GM19455 (cell line): ENCODE data around the gene AGT.
"Not testable (repeated sequence)": the region's sequence is repeated elsewhere in the genome, so short reads cannot be mapped to it uniquely, and the experiment has no call there.

Source experiments
- ATAC-seq: cut with Tn5 transposase; IDR thresholded peaks from one replicate; pipeline ENCODE4 v1.9.1; 2021; ENCODE audit not compliant: unreplicated experiment

Gene AGT

GRCh38 chr1:230707732-230708630 is 5.9 kb downstream of the AGT start:
- ATAC-seq: no peak

- ATAC-seq: no peak
Observed at GRCh38 chr1:230706887-230707731, 6.8 kb downstream of the AGT start.

- no peak for ATAC-seq
Observed at GRCh38 chr1:230706020-230706699, 7.8 kb downstream of the AGT start.

GRCh38 chr1:230705289-230706019 is 8.5 kb downstream of the AGT start:
- ATAC-seq: no peak

- ATAC-seq: no peak
Observed at GRCh38 chr1:230704830-230705229, 9.1 kb downstream of the AGT start.

GRCh38 chr1:230703679-230704385 is 10.1 kb downstream of the AGT start:
- ATAC-seq: no peak

GRCh38 chr1:230702934-230703678 is 10.8 kb downstream of the AGT start:
- no peak for ATAC-seq

GRCh38 chr1:230701895-230702768 is 11.8 kb downstream of the AGT start:
- ATAC-seq: no peak

- no peak for ATAC-seq
Observed at GRCh38 chr1:230701434-230701833, 12.5 kb downstream of the AGT start.

- no peak for ATAC-seq
Observed at GRCh38 chr1:230700132-230700531, 13.8 kb downstream of the AGT start.

GRCh38 chr1:230699716-230700115 is 14.2 kb downstream of the AGT start:
- no peak for ATAC-seq

GRCh38 chr1:230698964-230699363 is 15.0 kb downstream of the AGT start:
- not testable (repeated sequence) for ATAC-seq

GRCh38 chr1:230698130-230698529 is 15.8 kb downstream of the AGT start:
- ATAC-seq: no peak

- ATAC-seq: no peak
Observed at GRCh38 chr1:230696722-230697437, 17.0 kb downstream of the AGT start.

GRCh38 chr1:230696218-230696617 is 17.7 kb downstream of the AGT start:
- no peak for ATAC-seq

GRCh38 chr1:230694991-230695390 is 18.9 kb downstream of the AGT start:
- ATAC-seq: no peak

- no peak for ATAC-seq
Observed at GRCh38 chr1:230694464-230694863, 19.5 kb downstream of the AGT start.

- ATAC-seq: no peak
Observed at GRCh38 chr1:230693777-230694176, 20.1 kb downstream of the AGT start.
